HFF-Myc (cell line): Measurements from ENCODE around the gene RENBP.
A peak's percentile ranks its signal among the peaks of the same experiment; 100 is the strongest.

Experiments
- DNase-seq: peaks from one replicate; pipeline ENCODE4 v3.0.0-alpha.2; 2011; ENCODE audit warnings: low read depth; ENCODE audit errors: extremely low read depth
- H3K4me3 ChIP-seq: replicated peaks from 2 replicates; pipeline ENCODE4 v1.5.1; 2011; ENCODE audit warnings: low read depth, mild to moderate bottlenecking, control low read depth, low read length
- CTCF ChIP-seq: IDR thresholded peaks from 2 replicates; pipeline ENCODE4 v1.5.1; 2012; ENCODE audit warnings: mild to moderate bottlenecking, low read depth, low read length, control low read depth; ENCODE audit errors: missing control alignments

Gene RENBP

DNA sequence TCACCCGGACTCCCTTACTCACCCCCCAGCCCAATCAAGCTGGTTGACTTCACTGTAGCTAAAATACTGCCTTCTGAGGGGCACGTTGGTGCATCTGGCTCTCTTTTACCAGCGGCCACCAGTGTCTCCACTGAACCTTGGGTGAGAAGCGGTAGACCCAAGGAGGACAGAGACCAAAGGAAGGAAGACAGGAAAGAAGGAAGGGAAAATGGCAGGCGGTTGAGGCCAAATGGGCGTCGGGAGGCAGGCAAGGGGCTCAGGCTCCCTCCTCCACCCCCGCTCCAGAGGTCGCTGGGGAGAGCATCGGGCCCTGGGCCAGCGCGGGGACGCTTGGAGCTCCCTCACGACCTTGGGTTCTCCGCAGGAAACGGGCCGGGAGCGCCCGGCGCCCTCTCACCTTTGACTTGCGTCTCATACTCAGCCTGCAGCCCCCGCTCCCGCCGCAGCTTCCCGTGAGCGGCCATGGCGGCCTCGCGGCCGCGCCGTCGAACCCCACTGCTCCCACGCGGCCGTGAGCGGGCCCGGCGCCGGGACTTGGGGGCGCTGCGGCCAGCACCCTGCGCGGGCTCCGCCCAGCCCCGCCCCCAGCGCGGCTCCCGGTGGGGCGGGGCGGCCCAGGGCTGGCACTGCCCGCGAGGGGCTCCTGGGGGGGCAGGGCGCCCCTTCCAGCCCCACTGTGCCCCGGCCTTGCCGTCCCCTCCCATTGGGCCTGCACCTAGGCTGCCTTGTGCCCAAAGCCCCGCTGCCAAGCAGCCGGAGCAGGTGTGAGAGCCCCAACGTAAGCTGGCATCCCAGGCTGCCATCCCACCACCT lies 18.5 kb downstream of the RENBP start, which contains the start of gene ARHGAP4:
Gene ARHGAP4, minus strand, starts transcription at position 526 of the 813 bp plus-strand sequence. Its CDS starts 62 bp downstream, at position 464.
- no peak for TF ChIP-seq CTCF
- no peak for DNase-seq
- H3K4me3 ChIP-seq, result peak within 1 kb of the TSS; percentile 48

GRCh38 chrX:153925387-153925738 lies 19.1 kb downstream of the RENBP start:
- DNase-seq, result no peak
- no peak overlapping the region for H3K4me3 ChIP-seq
- TF ChIP-seq CTCF, result no peak

DNA sequence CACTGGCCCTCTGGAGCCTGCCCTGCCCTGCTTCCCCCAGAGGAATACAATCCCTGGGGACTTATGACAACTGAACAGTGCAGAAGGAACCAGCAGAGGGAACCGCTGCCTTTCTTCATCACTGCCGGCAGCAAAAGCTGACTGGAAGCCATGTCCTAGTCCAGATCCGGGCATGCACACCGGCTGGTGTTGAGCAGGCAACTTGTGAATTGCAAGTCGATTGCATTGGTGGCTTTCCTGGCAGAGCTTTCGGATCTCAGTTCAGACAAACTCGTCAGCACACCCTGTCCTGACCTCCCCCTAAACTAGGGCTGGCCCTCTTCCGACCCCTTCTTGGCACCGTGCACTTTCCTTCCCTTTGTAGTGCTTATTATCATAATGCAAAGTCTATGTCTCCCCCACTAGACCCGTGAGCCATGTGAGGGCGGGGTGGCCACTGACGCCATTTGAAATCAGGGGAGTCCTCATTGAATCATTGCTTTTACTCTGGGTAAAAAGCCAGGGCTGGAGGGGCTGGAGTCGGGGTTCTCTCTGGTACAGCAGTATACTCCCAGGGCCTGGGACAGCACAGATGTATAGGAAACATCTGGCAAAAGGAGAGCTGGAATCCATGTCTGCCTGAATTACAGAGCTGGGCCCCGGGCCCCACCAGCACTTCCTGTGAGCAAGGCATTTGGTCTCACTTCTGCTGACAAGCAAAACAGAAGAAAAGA lies 20.1 kb downstream of the RENBP start:
- no peak for DNase-seq
- H3K4me3 ChIP-seq, result no peak overlapping the region
- TF ChIP-seq CTCF, result no peak

DNA sequence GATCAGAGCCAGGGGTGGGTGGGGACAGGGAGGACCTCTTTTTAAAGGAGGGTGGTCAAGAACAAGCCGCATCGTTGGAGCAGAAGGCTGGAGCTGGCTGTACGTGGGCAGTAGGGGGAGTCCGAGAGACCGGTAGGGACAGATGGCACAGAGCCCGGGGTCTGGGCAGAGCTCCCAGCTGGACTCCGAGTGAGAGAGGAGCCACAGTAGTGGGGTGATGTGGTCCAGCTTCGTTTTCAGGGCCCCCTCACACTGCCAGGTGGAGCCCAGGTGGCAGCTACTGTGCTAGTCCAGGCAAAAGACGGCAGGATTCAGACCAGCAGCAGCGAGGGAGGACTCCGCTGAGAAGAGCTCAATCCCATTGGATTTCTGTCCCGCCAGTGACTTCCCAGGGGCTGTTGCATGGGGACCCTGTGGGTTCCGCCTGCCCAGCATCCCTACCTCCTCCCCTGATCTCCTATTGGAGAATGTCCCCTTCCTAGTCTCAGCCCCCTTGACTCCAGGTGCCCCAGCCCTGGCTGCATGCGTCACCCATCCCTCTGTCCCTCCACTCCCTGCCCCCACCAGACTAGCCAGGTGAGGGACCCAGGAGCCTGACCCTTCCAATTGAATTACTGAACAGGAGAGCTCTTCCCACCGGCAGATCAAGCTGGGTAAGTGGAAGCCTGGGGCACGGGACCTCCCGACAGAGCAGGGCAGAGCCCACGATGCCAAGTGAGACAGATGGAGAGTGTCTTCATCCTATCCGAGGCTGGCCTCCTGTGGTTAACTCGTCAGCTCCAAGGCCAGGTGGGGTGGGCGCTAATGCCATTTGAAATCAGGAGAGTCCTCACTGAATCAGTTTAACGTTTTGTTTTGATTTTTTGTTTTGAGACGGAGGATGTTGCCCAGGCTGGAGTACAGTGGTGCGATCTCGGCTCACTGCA lies 21.2 kb downstream of the RENBP start:
- H3K4me3 ChIP-seq, result no peak overlapping the region
- no peak for DNase-seq
- TF ChIP-seq CTCF, result peak; percentile 43

DNA sequence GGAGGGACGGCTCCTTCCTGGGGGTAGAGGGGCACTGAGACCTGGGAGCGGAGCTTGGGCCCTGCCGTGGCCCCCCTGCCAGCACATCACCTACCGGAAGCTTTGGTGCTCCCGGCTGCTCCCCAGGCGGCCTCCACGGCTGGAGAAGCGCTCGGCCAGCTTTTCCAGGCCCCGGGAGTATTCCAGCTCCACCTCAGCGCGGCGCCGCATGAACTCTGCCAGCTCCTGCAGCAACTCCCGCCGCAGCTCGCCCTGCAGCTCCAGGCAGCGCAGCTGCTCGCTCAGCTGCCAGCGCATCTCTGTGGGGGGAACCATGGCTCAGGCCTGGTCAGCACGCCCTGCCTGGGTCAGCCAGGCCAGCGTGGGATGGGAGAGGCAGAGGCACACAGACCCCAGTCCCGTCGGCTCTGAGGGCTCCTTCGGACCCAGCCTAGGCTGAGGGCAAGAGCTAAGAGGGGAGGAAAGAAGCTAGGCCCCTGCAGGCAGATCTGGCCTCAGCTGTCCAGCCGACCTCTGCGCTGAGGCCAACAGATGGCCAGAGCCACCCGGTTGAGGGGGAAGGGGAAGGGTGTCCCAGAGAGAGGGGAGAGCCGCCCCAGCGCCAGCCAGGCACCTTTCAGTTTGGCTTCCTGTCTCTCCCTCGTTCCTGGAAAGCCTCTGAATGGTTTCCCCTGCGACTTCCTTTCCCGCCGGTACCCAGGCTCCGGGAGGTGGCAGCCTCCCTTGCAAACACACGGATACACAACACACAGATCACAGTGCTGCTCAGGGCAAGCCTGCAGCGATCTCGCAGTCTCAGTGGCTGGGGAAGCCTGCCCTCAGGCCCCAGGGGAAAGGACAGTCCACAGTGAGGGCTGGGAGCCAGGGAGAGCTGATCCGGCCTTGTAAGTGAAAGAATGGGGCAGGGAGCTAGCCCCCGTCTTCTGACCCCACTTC lies 22.7 kb downstream of the RENBP start:
- no peak for TF ChIP-seq CTCF
- DNase-seq, result no peak
- no peak overlapping the region for H3K4me3 ChIP-seq
